Upper lobe of left lung (tissue), 6 donors: ENCODE data around the gene TECTB. TPM values are rescaled to one million over a fixed set of nuclear protein-coding genes. Genes with fewer than 3 reads are reported as not detected.

Source experiments
- ATAC-seq, 2 donors: fragments of 200-7000 bp; cut with Tn5 transposase; one replicate each; pipeline ENCODE4 v1.9.1; 2022; ENCODE audit warnings: mild to moderate bottlenecking in 2 of 2, moderate library complexity in 2 of 2; ENCODE audit not compliant: low FRiP score in 2 of 2
- DNase-seq, 2 donors: peaks; one replicate each; pipeline ENCODE4 v3.0.0-alpha.2; 2019 to 2020
- H3K27ac ChIP-seq, 4 donors: fragments of 200-600 bp; sonication (generic); one replicate each; pipeline ENCODE4 v1.5.1; 2016 to 2019
- H3K27me3 ChIP-seq, 4 donors: fragments of 200-600 bp; sonication (generic); one replicate each; pipeline ENCODE4 v1.5.1; 2017 to 2019
- H3K36me3 ChIP-seq, 4 donors: fragments of 200-600 bp; sonication (generic); one replicate each; pipeline ENCODE4 v1.5.1; 2016 to 2019
- H3K4me1 ChIP-seq, 4 donors: fragments of 200-600 bp; sonication (generic); one replicate each; pipeline ENCODE4 v1.5.1; 2018 to 2019
- H3K4me3 ChIP-seq, 4 donors: fragments of 200-600 bp; sonication (generic); one replicate each; pipeline ENCODE4 v1.5.1; 2017 to 2019; ENCODE audit warnings: mild to moderate bottlenecking in 2 of 4, moderate library complexity in 1 of 4
- H3K9me3 ChIP-seq, 4 donors: fragments of 200-600 bp; sonication (generic); one replicate each; pipeline ENCODE4 v1.5.1; 2018 to 2019
- EP300 ChIP-seq, 4 donors: sonication (generic); formaldehyde crosslinking; IDR thresholded peaks; one replicate each; pipeline ENCODE4 v1.5.1; 2017; ENCODE audit warnings: antibody characterized with exemption in 4 of 4, control low read depth in 2 of 4
- POLR2A ChIP-seq, 4 donors: fragments of 450-650 bp; IDR thresholded peaks; one replicate each; pipeline ENCODE4 v1.5.1; 2016 to 2017; ENCODE audit warnings: antibody characterized with exemption in 4 of 4, mild to moderate bottlenecking in 2 of 4
- POLR2AphosphoS5 ChIP-seq, 2 donors: sonication (generic); formaldehyde crosslinking; IDR thresholded peaks; one replicate each; pipeline ENCODE4 v1.5.1; 2017; ENCODE audit warnings: antibody characterized with exemption in 2 of 2
- WGBS, 2 donors: methylation state at CpG; one replicate each; pipeline ENCODE4 v1.1.5; 2017 to 2018; 5-methylcytosine and 5-hydroxymethylcytosine counted together
- total RNA-seq, 6 donors: library from RNA; depleted of rRNA in 4 of 6; stranded (reverse); fragments of >200 nt in 4 of 6; gene quantifications; one replicate each; pipeline versions ENCODE4 v1.1.0 to v1.2.1, GENCODE V29; 2016 to 2021
- TF ChIP-seq, protein P1 (sequence below), 6 experiments: fragments of 450-650 bp in 4 of 6; fragments of 200-600 bp in 2 of 6; sonication (generic) in 2 of 6; IDR thresholded peaks; one replicate each; pipeline ENCODE4 v1.5.1; 2016 to 2019; ENCODE audit warnings: antibody characterized with exemption in 6 of 6
- donor health status: DM: no; HTN: no; CAD: no; lungs with moderate emphysema.
- donor health status: DM: no; HTN: yes; CAD: no; lungs with severe emphysema.

TECTB gene
- total RNA-seq, 6 donors from 2014 or later = not detected

DNA sequence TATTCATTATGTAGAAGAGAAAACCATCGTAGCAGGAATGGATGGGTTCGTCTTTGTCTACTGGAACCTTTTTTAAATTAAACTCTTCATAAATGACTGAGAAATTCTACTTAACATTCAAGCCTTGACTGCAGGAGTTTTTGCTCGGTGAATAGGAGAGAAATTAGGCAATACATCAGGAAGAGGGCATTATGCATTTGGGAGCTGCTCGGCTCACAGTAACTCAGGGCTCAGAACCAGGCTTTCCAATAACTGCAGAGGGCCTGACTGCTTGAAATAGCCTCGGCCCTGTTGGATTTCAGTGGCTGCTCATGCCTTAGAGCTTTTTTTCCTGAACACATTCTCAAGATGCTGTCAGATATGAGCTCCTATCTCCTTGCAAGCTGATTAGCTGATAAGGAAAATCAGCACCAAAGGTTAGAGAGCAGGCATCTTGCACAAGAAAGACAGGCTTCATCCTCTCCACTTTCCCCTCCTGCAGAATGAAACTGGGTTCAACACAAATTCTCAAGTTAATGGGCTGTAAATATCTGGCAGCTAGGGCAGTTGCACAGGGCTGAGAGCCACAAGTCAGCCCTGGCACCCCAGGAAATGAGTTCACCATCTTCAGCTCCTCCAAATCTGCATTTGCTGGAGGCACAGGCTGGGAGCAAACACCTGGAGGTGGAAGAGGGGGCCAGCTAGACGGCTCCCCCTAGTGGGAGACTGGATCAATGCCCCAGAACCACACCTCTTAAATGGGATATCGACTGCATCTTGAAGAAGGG is 24.3 kb downstream of the TECTB start:
- 46 to 47% methylated on average over 6 to 7 of the region's 7 CpGs for WGBS, 2 donors
- DNase-seq (peak in 1 of 2 donors; percentile 55), ATAC-seq (peak; percentile 51 to 75)

DNA sequence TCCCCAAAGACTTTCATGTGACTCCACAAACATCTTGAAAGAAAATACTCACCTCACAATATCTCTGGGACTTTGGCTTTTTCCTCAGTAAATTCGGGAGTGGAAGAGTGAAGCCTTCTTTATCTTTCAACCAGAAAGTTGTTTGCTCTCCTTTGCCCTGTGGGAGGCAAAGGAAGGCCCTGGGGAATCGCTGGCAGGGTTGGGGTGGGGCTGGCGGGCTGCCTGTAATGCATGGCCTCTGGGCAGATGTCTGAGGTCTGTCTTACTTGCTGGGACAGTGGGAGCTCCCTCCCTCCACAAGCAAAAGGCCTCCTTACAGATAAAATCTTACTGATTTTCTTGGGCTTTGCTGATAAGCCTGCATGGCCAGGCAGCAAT is 24.9 kb downstream of the TECTB start:
- Histone ChIP-seq H3K4me3 (no peak overlapping the region), H3K9me3 (no peaks in the 10 kb centered on the region), H3K36me3 (no peaks in the 10 kb centered on the region), H3K27ac (no peak overlapping the region), H3K27me3 (no peaks in the 10 kb centered on the region), H3K4me1 (no peaks in the 10 kb centered on the region)
- DNase-seq = no peak
- TF ChIP-seq, protein P1, sequence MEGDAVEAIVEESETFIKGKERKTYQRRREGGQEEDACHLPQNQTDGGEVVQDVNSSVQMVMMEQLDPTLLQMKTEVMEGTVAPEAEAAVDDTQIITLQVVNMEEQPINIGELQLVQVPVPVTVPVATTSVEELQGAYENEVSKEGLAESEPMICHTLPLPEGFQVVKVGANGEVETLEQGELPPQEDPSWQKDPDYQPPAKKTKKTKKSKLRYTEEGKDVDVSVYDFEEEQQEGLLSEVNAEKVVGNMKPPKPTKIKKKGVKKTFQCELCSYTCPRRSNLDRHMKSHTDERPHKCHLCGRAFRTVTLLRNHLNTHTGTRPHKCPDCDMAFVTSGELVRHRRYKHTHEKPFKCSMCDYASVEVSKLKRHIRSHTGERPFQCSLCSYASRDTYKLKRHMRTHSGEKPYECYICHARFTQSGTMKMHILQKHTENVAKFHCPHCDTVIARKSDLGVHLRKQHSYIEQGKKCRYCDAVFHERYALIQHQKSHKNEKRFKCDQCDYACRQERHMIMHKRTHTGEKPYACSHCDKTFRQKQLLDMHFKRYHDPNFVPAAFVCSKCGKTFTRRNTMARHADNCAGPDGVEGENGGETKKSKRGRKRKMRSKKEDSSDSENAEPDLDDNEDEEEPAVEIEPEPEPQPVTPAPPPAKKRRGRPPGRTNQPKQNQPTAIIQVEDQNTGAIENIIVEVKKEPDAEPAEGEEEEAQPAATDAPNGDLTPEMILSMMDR (IDR thresholded peaks at IDR 0.05) = peak in 1 of 6 experiments; percentile 47
- no peak for TF ChIP-seq POLR2AphosphoS5 (IDR thresholded peaks at IDR 0.05)
- 31 to 43% methylated on average over 3 of the region's 3 CpGs for WGBS, 2 donors
- no peak for ATAC-seq

More for the DNA sequence above, 24.3 kb downstream of the TECTB start:
- Histone ChIP-seq H3K4me1 (no peaks in the 10 kb centered on the region), H3K27ac (no peak overlapping the region), H3K27me3 (no peaks in the 10 kb centered on the region), H3K36me3 (no peaks in the 10 kb centered on the region), H3K9me3 (no peaks in the 10 kb centered on the region), H3K4me3 (no peak overlapping the region)
- TF ChIP-seq, protein P1 (IDR thresholded peaks at IDR 0.05) = peak in 3 of 6 experiments; percentile 50 to 62 (median 56)
- TF ChIP-seq POLR2AphosphoS5 (IDR thresholded peaks at IDR 0.05) = no peak

DNA sequence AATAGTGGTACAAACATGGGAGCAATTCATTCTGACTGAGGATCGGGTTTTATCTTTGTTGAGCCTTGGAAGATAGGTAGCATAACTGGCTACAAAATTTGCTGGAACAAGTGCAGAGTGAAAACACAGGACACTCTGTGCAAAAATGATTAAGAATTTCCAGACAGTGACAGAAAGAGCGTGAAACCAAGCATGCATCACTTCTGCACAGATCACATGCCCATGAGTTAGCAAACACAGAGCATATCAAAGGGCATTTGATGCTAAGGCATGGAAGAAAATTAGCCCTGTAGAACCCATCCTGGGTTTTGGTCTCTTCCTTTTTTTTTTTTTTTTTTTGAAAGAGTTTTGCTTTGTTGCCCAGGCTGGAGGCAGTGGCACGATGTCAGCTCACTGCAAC is 28.3 kb downstream of the TECTB start:
- no peak for TF ChIP-seq POLR2AphosphoS5 (IDR thresholded peaks at IDR 0.05)
- no peak overlapping the region for H3K4me3 ChIP-seq
- DNase-seq (no peak), ATAC-seq (no peak)
- no peaks in the 10 kb centered on the region for H3K27me3 ChIP-seq
- no peak overlapping the region for H3K27ac ChIP-seq
- 89 to 91% methylated on average over 3 of the region's 3 CpGs for WGBS, 2 donors
- no peaks in the 10 kb centered on the region for H3K9me3 ChIP-seq
- H3K36me3 ChIP-seq = no peaks in the 10 kb centered on the region
- H3K4me1 ChIP-seq = no peaks in the 10 kb centered on the region

DNA sequence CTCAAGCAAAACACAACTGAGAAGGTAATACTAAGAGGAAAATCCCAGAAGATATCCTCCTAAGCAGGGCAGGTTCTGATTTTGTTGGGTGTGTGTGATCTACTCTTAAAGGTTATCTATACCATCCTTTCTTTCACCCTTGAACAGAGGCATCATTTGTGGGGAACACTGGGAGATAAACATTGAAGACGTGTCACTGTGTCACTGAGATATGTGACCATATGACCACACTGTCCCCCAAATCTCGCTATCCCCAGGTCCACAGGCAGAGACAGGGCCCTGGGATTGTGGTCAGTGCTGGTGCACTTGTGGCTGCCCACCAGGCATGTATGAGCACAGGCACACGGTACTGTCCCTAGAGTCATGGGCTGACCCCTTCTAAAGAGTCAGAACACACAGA is 30.0 kb downstream of the TECTB start:
- Histone ChIP-seq H3K36me3 (no peaks in the 10 kb centered on the region), H3K27ac (no peak overlapping the region), H3K27me3 (no peaks in the 10 kb centered on the region), H3K4me1 (no peaks in the 10 kb centered on the region), H3K4me3 (no peak overlapping the region), H3K9me3 (no peaks in the 10 kb centered on the region)
- 77 to 79% methylated on average over 2 to 3 of the region's 3 CpGs for WGBS, 2 donors
- no peak for ATAC-seq
- TF ChIP-seq EP300 (IDR thresholded peaks at IDR 0.05) (no peak), POLR2A (IDR thresholded peaks at IDR 0.05) (no peak), POLR2AphosphoS5 (IDR thresholded peaks at IDR 0.05) (no peak)
- TF ChIP-seq, protein P1 (IDR thresholded peaks at IDR 0.05) = no peak
- DNase-seq = no peak

DNA sequence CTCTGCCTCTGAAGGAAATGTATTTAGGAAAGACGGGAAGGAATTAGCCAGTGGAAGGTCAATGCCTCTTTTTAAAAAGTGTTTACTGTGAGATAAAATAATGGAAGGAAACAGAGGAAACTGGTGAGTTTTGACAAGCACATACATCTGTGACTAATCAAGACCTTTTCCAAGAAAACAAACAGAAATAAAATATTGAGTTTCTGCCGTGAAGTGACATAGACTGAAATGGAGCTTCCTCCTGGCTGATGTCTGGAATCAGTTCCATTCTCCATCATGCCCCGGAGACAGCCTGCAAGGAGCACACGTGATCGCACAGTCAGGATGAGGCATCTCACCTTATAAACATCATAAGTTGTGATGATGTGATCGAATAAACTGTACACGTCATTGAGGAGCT is 30.7 kb downstream of the TECTB start:
- 46 to 69% methylated on average over 7 of the region's 7 CpGs for WGBS, 2 donors
- no peak for DNase-seq
- TF ChIP-seq EP300 (IDR thresholded peaks at IDR 0.05) = no peak
- no peak for TF ChIP-seq POLR2AphosphoS5 (IDR thresholded peaks at IDR 0.05)
- TF ChIP-seq, protein P1 (IDR thresholded peaks at IDR 0.05) = no peak
- no peak for TF ChIP-seq POLR2A (IDR thresholded peaks at IDR 0.05)

More for the DNA sequence above, 30.7 kb downstream of the TECTB start:
- Histone ChIP-seq H3K4me3 (no peak overlapping the region), H3K9me3 (no peaks in the 10 kb centered on the region), H3K27ac (no peak overlapping the region), H3K27me3 (no peaks in the 10 kb centered on the region), H3K4me1 (no peaks in the 10 kb centered on the region), H3K36me3 (no peaks in the 10 kb centered on the region)
- no peak for ATAC-seq
